ENCODE data around the gene SDR42E1.

DNA sequence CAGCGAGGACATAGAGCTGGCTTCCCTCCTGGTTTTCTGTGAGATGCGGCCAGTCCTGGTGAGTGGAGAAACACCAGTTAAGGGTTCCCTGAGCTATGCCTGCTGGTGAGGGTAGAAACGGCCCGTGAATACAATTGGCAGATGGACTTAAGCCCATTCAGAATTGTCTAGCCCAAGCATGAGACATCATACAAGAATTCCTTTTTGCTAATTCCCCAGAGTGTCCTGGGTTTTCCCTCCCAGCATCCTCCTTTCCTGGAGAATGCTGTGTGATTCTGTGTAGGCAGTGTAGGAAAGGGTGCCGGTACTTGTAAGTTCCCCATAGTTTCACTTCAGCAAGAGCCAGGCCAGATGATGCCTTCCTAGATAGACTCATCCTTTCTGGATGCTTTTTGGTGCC lies 65.1 kb downstream of the SDR42E1 start:
- TF ChIP-seq, protein P1, sequence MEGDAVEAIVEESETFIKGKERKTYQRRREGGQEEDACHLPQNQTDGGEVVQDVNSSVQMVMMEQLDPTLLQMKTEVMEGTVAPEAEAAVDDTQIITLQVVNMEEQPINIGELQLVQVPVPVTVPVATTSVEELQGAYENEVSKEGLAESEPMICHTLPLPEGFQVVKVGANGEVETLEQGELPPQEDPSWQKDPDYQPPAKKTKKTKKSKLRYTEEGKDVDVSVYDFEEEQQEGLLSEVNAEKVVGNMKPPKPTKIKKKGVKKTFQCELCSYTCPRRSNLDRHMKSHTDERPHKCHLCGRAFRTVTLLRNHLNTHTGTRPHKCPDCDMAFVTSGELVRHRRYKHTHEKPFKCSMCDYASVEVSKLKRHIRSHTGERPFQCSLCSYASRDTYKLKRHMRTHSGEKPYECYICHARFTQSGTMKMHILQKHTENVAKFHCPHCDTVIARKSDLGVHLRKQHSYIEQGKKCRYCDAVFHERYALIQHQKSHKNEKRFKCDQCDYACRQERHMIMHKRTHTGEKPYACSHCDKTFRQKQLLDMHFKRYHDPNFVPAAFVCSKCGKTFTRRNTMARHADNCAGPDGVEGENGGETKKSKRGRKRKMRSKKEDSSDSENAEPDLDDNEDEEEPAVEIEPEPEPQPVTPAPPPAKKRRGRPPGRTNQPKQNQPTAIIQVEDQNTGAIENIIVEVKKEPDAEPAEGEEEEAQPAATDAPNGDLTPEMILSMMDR (conservative IDR thresholded peaks at IDR 0.05): no peak
- TF ChIP-seq ZFX (IDR thresholded peaks at IDR 0.05): no peak
